ENCODE results near the gene PKMYT1.

DNA sequence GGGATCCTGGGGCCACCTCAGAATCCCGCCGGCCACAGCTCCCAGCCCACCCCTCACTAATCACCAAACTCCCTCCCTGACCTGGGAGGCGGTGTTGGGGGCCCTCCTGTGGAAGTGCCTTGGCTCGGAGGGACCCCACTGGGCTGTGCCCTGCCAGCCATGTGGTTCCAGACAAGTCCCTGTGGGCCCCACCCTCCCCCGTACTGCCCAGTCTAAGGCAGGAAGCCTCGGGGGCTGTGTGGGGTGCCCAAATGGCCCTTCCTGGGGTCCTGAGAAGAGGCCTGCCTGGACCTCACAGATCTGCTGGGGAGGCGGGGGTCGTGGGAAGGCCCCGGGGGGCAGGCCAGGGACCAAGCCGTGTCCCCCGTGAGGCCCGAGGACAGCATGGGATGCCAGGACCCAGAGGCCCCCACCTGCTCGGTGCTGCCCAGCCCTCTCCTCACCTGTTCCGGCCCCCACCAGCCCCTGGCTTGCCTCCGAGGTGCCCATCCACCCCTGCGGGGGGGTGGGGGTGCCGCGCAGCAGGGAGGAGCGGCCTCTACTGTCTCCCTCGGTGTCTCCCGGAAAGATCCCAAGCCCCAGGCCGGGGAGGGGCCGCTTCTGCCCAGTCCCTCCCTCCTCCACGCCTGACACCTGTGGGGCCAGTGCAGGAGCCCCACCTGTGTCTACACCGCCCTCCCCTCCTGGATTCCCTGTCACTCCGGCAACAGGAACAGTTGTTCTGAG lies 25.4 kb downstream of the PKMYT1 start:
- TF ChIP-seq POLR2AphosphoS5 (IDR thresholded peaks at IDR 0.05; ENCODE audit: low read depth, low read length), result no peak
- TF ChIP-seq, protein P1, sequence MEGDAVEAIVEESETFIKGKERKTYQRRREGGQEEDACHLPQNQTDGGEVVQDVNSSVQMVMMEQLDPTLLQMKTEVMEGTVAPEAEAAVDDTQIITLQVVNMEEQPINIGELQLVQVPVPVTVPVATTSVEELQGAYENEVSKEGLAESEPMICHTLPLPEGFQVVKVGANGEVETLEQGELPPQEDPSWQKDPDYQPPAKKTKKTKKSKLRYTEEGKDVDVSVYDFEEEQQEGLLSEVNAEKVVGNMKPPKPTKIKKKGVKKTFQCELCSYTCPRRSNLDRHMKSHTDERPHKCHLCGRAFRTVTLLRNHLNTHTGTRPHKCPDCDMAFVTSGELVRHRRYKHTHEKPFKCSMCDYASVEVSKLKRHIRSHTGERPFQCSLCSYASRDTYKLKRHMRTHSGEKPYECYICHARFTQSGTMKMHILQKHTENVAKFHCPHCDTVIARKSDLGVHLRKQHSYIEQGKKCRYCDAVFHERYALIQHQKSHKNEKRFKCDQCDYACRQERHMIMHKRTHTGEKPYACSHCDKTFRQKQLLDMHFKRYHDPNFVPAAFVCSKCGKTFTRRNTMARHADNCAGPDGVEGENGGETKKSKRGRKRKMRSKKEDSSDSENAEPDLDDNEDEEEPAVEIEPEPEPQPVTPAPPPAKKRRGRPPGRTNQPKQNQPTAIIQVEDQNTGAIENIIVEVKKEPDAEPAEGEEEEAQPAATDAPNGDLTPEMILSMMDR (IDR thresholded peaks at IDR 0.05), result no peak
- TF ChIP-seq, protein P2, sequence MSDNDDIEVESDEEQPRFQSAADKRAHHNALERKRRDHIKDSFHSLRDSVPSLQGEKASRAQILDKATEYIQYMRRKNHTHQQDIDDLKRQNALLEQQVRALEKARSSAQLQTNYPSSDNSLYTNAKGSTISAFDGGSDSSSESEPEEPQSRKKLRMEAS (IDR thresholded peaks at IDR 0.05; ENCODE audit: low read depth), result no peak
- TF ChIP-seq, protein P3, sequence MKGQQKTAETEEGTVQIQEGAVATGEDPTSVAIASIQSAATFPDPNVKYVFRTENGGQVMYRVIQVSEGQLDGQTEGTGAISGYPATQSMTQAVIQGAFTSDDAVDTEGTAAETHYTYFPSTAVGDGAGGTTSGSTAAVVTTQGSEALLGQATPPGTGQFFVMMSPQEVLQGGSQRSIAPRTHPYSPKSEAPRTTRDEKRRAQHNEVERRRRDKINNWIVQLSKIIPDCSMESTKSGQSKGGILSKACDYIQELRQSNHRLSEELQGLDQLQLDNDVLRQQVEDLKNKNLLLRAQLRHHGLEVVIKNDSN (IDR thresholded peaks at IDR 0.05; ENCODE audit: borderline replicate concordance, low read depth), result no peak
- TF ChIP-seq GATA2 (CRISPR knock-in tag; IDR thresholded peaks at IDR 0.05), result no peak
- TF ChIP-seq, protein P4, sequence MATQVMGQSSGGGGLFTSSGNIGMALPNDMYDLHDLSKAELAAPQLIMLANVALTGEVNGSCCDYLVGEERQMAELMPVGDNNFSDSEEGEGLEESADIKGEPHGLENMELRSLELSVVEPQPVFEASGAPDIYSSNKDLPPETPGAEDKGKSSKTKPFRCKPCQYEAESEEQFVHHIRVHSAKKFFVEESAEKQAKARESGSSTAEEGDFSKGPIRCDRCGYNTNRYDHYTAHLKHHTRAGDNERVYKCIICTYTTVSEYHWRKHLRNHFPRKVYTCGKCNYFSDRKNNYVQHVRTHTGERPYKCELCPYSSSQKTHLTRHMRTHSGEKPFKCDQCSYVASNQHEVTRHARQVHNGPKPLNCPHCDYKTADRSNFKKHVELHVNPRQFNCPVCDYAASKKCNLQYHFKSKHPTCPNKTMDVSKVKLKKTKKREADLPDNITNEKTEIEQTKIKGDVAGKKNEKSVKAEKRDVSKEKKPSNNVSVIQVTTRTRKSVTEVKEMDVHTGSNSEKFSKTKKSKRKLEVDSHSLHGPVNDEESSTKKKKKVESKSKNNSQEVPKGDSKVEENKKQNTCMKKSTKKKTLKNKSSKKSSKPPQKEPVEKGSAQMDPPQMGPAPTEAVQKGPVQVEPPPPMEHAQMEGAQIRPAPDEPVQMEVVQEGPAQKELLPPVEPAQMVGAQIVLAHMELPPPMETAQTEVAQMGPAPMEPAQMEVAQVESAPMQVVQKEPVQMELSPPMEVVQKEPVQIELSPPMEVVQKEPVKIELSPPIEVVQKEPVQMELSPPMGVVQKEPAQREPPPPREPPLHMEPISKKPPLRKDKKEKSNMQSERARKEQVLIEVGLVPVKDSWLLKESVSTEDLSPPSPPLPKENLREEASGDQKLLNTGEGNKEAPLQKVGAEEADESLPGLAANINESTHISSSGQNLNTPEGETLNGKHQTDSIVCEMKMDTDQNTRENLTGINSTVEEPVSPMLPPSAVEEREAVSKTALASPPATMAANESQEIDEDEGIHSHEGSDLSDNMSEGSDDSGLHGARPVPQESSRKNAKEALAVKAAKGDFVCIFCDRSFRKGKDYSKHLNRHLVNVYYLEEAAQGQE (IDR thresholded peaks at IDR 0.05; ENCODE audit: low read depth, low read length), result no peak
- no peak for TF ChIP-seq RFX5 (IDR thresholded peaks at IDR 0.05; ENCODE audit: low read length)
- no peak for TF ChIP-seq EP300 (IDR thresholded peaks at IDR 0.05; ENCODE audit: borderline replicate concordance in 1 of 2, low read depth in 1 of 2, low read length in 1 of 2)
- TF ChIP-seq SMC3 (IDR thresholded peaks at IDR 0.05; ENCODE audit: low read depth, low read length), result no peak
- TF ChIP-seq NRF1 (IDR thresholded peaks at IDR 0.05; ENCODE audit: low read depth, low read length), result no peak
- TF ChIP-seq TEAD4 (IDR thresholded peaks at IDR 0.05; ENCODE audit: borderline replicate concordance, insufficient read depth), result no peak

Measured in SK-N-SH (cell line).